Naive thymus-derived CD4-positive, alpha-beta T cell (primary cell): ENCODE measurements around the gene PYY. TPM values are rescaled to one million over a fixed set of nuclear protein-coding genes. Genes with fewer than 3 reads are reported as not detected.
"Not testable (repeated sequence)": the region's sequence is repeated elsewhere in the genome, so short reads cannot be mapped to it uniquely, and the experiment has no call there.

Experiments used
- ATAC-seq: fragments of 150-1000 bp; cut with Tn5 transposase; 2 replicates; pipeline ENCODE4 v1.10.0; 2021; ENCODE audit warnings: mild to moderate bottlenecking, moderate library complexity
- CTCF ChIA-PET: fragments of 350-600 bp; sonication (Branson Sonifier 250); formaldehyde crosslinking; loops from one replicate; lab custom pipeline; 2021; ENCODE audit warnings: antibody characterized with exemption; lab: Charles Lee
- POLR2A ChIA-PET: fragments of 350-600 bp; sonication (Branson Sonifier 250); formaldehyde crosslinking; loops from one replicate; lab custom pipeline; 2021; ENCODE audit warnings: antibody characterized with exemption, inconsistent platforms; lab: Charles Lee
- DNase-seq, 9 donors: peaks; one replicate each; pipeline versions ENCODE4 v3.0.0 to v3.0.0-alpha.2; 2020 to 2022; ENCODE audit warnings: mixed read lengths in 1 of 9
- H3K27ac ChIP-seq: one replicate; pipeline ENCODE4 v1.7.0; 2013; ENCODE audit warnings: mild to moderate bottlenecking, low read depth, low read length, moderate library complexity
- H3K27me3 ChIP-seq, 2 donors: one replicate each; pipeline ENCODE4 v1.7.0; 2013; ENCODE audit warnings: low read length in 2 of 2, mild to moderate bottlenecking in 2 of 2, moderate library complexity in 2 of 2; ENCODE audit not compliant: control insufficient read depth in 2 of 2, insufficient read depth in 2 of 2
- H3K36me3 ChIP-seq, 3 experiments: 1 replicate in 2 of 3; 2 replicates in 1 of 3; pipeline ENCODE4 v1.7.0; 2013; ENCODE audit warnings: low read length in 3 of 3, mild to moderate bottlenecking in 3 of 3, moderate library complexity in 1 of 3; ENCODE audit not compliant: insufficient read depth in 3 of 3, control insufficient read depth in 2 of 3
- H3K4me1 ChIP-seq, 2 donors: one replicate each; pipeline ENCODE4 v1.7.0; 2013; ENCODE audit warnings: low read length in 2 of 2, mild to moderate bottlenecking in 2 of 2, moderate library complexity in 1 of 2; ENCODE audit not compliant: control insufficient read depth in 2 of 2, insufficient read depth in 2 of 2
- H3K4me3 ChIP-seq: 2 replicates; pipeline ENCODE4 v1.7.0; 2013; ENCODE audit warnings: mild to moderate bottlenecking, low read length
- H3K9me3 ChIP-seq, 3 experiments: 1 replicate in 2 of 3; 2 replicates in 1 of 3; pipeline ENCODE4 v1.7.0; 2013; ENCODE audit warnings: low read length in 3 of 3; ENCODE audit not compliant: control insufficient read depth in 2 of 3
- H3K27ac Mint-ChIP-seq, 9 donors: one replicate each; pipeline ENCODE4 v1.8.0; 2020 to 2022; ENCODE audit warnings: mixed read lengths in 9 of 9, mild to moderate bottlenecking in 8 of 9, moderate library complexity in 5 of 9, inconsistent platforms in 2 of 9
- H3K27me3 Mint-ChIP-seq, 5 donors: one replicate each; pipeline ENCODE4 v1.8.0; 2021 to 2022; ENCODE audit warnings: mixed read lengths in 5 of 5, mild to moderate bottlenecking in 1 of 5
- H3K36me3 Mint-ChIP-seq, 5 donors: one replicate each; pipeline ENCODE4 v1.8.0; 2020 to 2022; ENCODE audit warnings: mixed read lengths in 5 of 5, mild to moderate bottlenecking in 3 of 5, inconsistent platforms in 1 of 5
- H3K4me1 Mint-ChIP-seq, 7 donors: one replicate each; pipeline ENCODE4 v1.8.0; 2020 to 2022; ENCODE audit warnings: mixed read lengths in 7 of 7, mild to moderate bottlenecking in 3 of 7, inconsistent platforms in 1 of 7
- H3K4me3 Mint-ChIP-seq, 10 donors: one replicate each; pipeline ENCODE4 v1.8.0; 2020 to 2022; ENCODE audit warnings: mild to moderate bottlenecking in 10 of 10, mixed read lengths in 10 of 10, moderate library complexity in 6 of 10, inconsistent platforms in 2 of 10
- H3K9me3 Mint-ChIP-seq, 11 donors: one replicate each; pipeline ENCODE4 v1.8.0; 2020 to 2022; ENCODE audit warnings: mixed read lengths in 11 of 11, mild to moderate bottlenecking in 4 of 11, inconsistent platforms in 1 of 11, moderate library complexity in 1 of 11
- intact Hi-C, 2 donors: fragments of 100-400 bp; cut with micrococcal nuclease; formaldehyde crosslinking; loops; one replicate each; pipeline ENCODE4 v1.15.1; 2023
- polyA plus RNA-seq, 2 donors: library from polyadenylated mRNA; unstranded; fragments of 300-500 nt; fragmentation: Illumina TruSeq; gene quantifications; one replicate each; pipeline ENCODE4 v1.2.3, GENCODE V29; 2021
- total RNA-seq, 6 experiments: library from RNA in 5 of 6; stranded (reverse) in 5 of 6; gene quantifications; 1 replicate in 5 of 6; 2 replicates in 1 of 6; pipeline ENCODE4 v1.2.3 and lab custom pipeline; 2021 to 2026

Gene PYY
- total and polyA plus RNA-seq, 7 experiments from 2014 or later = not detected

- no peak for ATAC-seq
- Mint-ChIP-seq H3K36me3 (no peaks in the 10 kb centered on the region), H3K27me3 (peaks cover 0 to 21% (median 6%) of the 10 kb centered on the region in 5 donors), H3K27ac (no peak within 1 kb of the TSS), H3K4me1 (peaks cover 0 to 21% (median 14%) of the 10 kb centered on the region in 7 donors), H3K4me3 (no peak within 1 kb of the TSS), H3K9me3 (no peaks in the 10 kb centered on the region)
- Histone ChIP-seq H3K4me3 (no peak within 1 kb of the TSS), H3K9me3 (no peaks in the 10 kb centered on the region), H3K27ac (no peak within 1 kb of the TSS), H3K36me3 (no peaks in the 10 kb centered on the region), H3K27me3 (no peaks in the 10 kb centered on the region), H3K4me1 (peaks cover 0 to 3% of the 10 kb centered on the region in 2 donors)
- DNase-seq = no peak
- POLR2A ChIA-PET = no interaction called here
- CTCF ChIA-PET = interaction anchor here (2.0 to 2.8 kb wide), 4 partner anchors 14 to 100 kb away, joined by 7 to 59 read pairs (median 14); partner anchors contain the start of gene MPP2
- intact Hi-C loops = loop anchor here (5.0 kb wide), 2 partner anchors 180 to 225 kb away; partner anchors contain the start of gene HDAC5 (in 1 of the 2)
Observed at GRCh38 chr17:43942051-43942685, 11.6 kb downstream of the PYY start, which contains the start of gene PPY. TSS of gene PPY (minus strand) at chr17:43942476. CDS start at chr17:43941654, 822 bp downstream.

- intact Hi-C loops = loop anchor here (5.0 kb wide), 2 partner anchors 182 to 227 kb away; partner anchors contain the start of gene HDAC5 (in 1 of the 2)
- POLR2A ChIA-PET = no interaction called here
- H3K27ac Mint-ChIP-seq = no peak overlapping the region
Observed at GRCh38 chr17:43940630-43941029, 13.1 kb downstream of the PYY start.

GRCh38 chr17:43939886-43940285, 13.9 kb downstream of the PYY start:
- Histone ChIP-seq H3K4me3 (no peak overlapping the region), H3K9me3 (no peaks in the 10 kb centered on the region), H3K36me3 (no peaks in the 10 kb centered on the region), H3K27me3 (no peaks in the 10 kb centered on the region), H3K27ac (no peak overlapping the region), H3K4me1 (peaks cover 0 to 3% of the 10 kb centered on the region in 2 donors)
- H3K9me3 Mint-ChIP-seq = no peaks in the 10 kb centered on the region
- peak overlapping the region in 3 of 10 donors; percentile 13 to 80 (median 58) for H3K4me3 Mint-ChIP-seq
- peaks cover 0 to 22% (median 11%) of the 10 kb centered on the region in 7 donors for H3K4me1 Mint-ChIP-seq
- peaks cover 0 to 22% (median 0%) of the 10 kb centered on the region in 5 donors for H3K27me3 Mint-ChIP-seq
- intact Hi-C loops = loop anchor here (5.0 kb wide), 2 partner anchors 182 to 227 kb away; partner anchors contain the start of gene HDAC5 (in 1 of the 2)
- no peak for DNase-seq
- H3K27ac Mint-ChIP-seq = peak overlapping the region in 2 of 9 donors; percentile 25 to 36
- ATAC-seq = no peak
- no peaks in the 10 kb centered on the region for H3K36me3 Mint-ChIP-seq
- POLR2A ChIA-PET = no interaction called here
- CTCF ChIA-PET = interaction anchor here (1.9 kb wide), 1 partner anchor 62 kb away, joined by 8 read pairs; no protein-coding TSS in a partner anchor

More at GRCh38 chr17:43940630-43941029, 13.1 kb downstream of the PYY start:
- no peak overlapping the region for H3K27ac ChIP-seq
- Mint-ChIP-seq H3K9me3 (no peaks in the 10 kb centered on the region), H3K27me3 (peaks cover 0 to 22% (median 0%) of the 10 kb centered on the region in 5 donors), H3K36me3 (no peaks in the 10 kb centered on the region), H3K4me1 (peaks cover 0 to 22% (median 11%) of the 10 kb centered on the region in 7 donors), H3K4me3 (no peak overlapping the region)
- CTCF ChIA-PET = interaction anchor here (0.9 to 1.9 kb wide), 2 partner anchors 31 to 63 kb away, joined by 3 to 8 read pairs; no protein-coding TSS in a partner anchor
- H3K27me3 ChIP-seq = no peaks in the 10 kb centered on the region
- peaks cover 0 to 3% of the 10 kb centered on the region in 2 donors for H3K4me1 ChIP-seq
- DNase-seq = no peak
- H3K36me3 ChIP-seq = no peaks in the 10 kb centered on the region
- no peak for ATAC-seq
- H3K9me3 ChIP-seq = no peaks in the 10 kb centered on the region
- no peak overlapping the region for H3K4me3 ChIP-seq

- H3K27ac ChIP-seq, H3K4me3 ChIP-seq, H3K9me3 Mint-ChIP-seq, DNase-seq, H3K27me3 ChIP-seq, H3K36me3 Mint-ChIP-seq, H3K36me3 ChIP-seq, H3K4me1 ChIP-seq, intact Hi-C loops, ATAC-seq, POLR2A ChIA-PET, H3K9me3 ChIP-seq: not testable (repeated sequence)
- CTCF ChIA-PET = interaction anchor here (1.9 kb wide), 1 partner anchor 62 kb away, joined by 8 read pairs; no protein-coding TSS in a partner anchor
- Mint-ChIP-seq H3K4me1 (peaks cover 0 to 22% (median 11%) of the 10 kb centered on the region in 7 donors), H3K27ac (peak overlapping the region in 5 of 9 donors; percentile 21 to 59 (median 36)), H3K27me3 (peaks cover 0 to 22% (median 0%) of the 10 kb centered on the region in 5 donors), H3K4me3 (peak overlapping the region in 9 of 10 donors; percentile 23 to 82 (median 67))
Observed at GRCh38 chr17:43939452-43939851, 14.3 kb downstream of the PYY start.

GRCh38 chr17:43938838-43939182, 14.9 kb downstream of the PYY start:
- no peak overlapping the region for H3K4me3 ChIP-seq
- ATAC-seq (no peak), DNase-seq (no peak)
- Mint-ChIP-seq H3K9me3 (no peaks in the 10 kb centered on the region), H3K4me3 (peak overlapping the region in 8 of 10 donors; percentile 45 to 82 (median 67)), H3K27ac (peak overlapping the region in 2 of 9 donors; percentile 21 to 38), H3K36me3 (no peaks in the 10 kb centered on the region), H3K4me1 (peaks cover 0 to 22% (median 10%) of the 10 kb centered on the region in 7 donors), H3K27me3 (peaks cover 0 to 22% (median 0%) of the 10 kb centered on the region in 5 donors)
- intact Hi-C loops = loop anchor here in 1 of 2 donors (1.0 kb wide), 1 partner anchor 22 kb away; no protein-coding TSS in a partner anchor
- ChIA-PET POLR2A (interaction anchor here (1.2 to 2.4 kb wide), 2 partner anchors 13 to 34 kb away, joined by 3 to 8 read pairs; no protein-coding TSS in a partner anchor), CTCF (interaction anchor here (1.9 kb wide), 1 partner anchor 61 kb away, joined by 8 read pairs; no protein-coding TSS in a partner anchor)
- no peaks in the 10 kb centered on the region for H3K27me3 ChIP-seq
- H3K27ac ChIP-seq = no peak overlapping the region
- H3K9me3 ChIP-seq = no peaks in the 10 kb centered on the region
- H3K36me3 ChIP-seq = no peaks in the 10 kb centered on the region
- H3K4me1 ChIP-seq = peaks cover 0 to 3% of the 10 kb centered on the region in 2 donors

GRCh38 chr17:43936434-43936833, 17.3 kb downstream of the PYY start:
- Histone ChIP-seq H3K27ac (no peak overlapping the region), H3K27me3 (no peaks in the 10 kb centered on the region), H3K36me3 (no peaks in the 10 kb centered on the region), H3K9me3 (no peaks in the 10 kb centered on the region), H3K4me1 (peaks cover 0 to 3% of the 10 kb centered on the region in 2 donors), H3K4me3 (no peak overlapping the region)
- ChIA-PET CTCF (interaction anchor here (0.7 to 1.4 kb wide), 2 partner anchors 28 to 48 kb away, joined by 3 read pairs; no protein-coding TSS in a partner anchor), POLR2A (no interaction called here)
- H3K4me1 Mint-ChIP-seq = peaks cover 0 to 22% (median 12%) of the 10 kb centered on the region in 7 donors
- peaks cover 0 to 22% (median 0%) of the 10 kb centered on the region in 5 donors for H3K27me3 Mint-ChIP-seq
- intact Hi-C loops = no loop called here
- DNase-seq (no peak), ATAC-seq (no peak)
- H3K9me3 Mint-ChIP-seq = no peaks in the 10 kb centered on the region
- no peaks in the 10 kb centered on the region for H3K36me3 Mint-ChIP-seq
- H3K27ac Mint-ChIP-seq = no peak overlapping the region
- H3K4me3 Mint-ChIP-seq = peak overlapping the region in 6 of 10 donors; percentile 0 to 80 (median 41)
